ENCODE results near the gene LLGL2.

The LLGL2 gene

DNA sequence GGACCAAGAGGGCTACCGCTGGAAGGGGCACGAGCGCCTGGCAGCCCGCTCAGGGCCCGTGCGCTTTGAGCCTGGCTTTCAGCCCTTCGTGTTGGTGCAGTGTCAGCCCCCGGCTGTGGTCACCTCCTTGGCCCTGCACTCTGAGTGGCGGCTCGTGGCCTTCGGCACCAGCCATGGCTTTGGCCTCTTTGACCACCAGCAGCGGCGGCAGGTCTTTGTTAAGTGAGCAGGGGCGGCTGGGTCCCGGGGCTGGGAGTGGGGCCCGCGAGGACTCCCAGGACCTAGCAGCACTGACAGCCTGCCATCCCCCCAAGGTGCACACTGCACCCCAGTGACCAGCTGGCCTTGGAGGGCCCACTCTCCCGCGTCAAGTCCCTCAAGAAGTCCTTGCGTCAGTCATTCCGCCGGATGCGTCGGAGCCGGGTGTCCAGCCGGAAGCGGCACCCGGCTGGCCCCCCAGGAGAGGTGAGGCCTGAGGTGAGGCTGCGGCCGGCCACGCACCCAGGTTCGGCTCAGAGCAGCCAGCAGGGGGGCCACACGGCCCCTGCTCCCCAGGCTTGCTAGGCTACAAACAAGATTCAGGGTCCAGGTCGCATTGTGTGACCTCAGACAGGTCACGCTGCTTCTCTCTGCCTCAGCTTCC is 44.7 kb downstream of the LLGL2 start:
- no peak for TF ChIP-seq FOXA1 (IDR thresholded peaks at IDR 0.05)
- no peak for TF ChIP-seq CTBP1 (IDR thresholded peaks at IDR 0.05; ENCODE audit: borderline replicate concordance)
- no peak for TF ChIP-seq SP1 (IDR thresholded peaks at IDR 0.05)
- no peak for TF ChIP-seq SUZ12 (IDR thresholded peaks at IDR 0.05)
- no peak for TF ChIP-seq FOXK2 (IDR thresholded peaks at IDR 0.05)
- TF ChIP-seq ELF4 (IDR thresholded peaks at IDR 0.05), result no peak
- CTCF ChIA-PET, result no interaction called here
- POLR2A ChIA-PET, result no interaction called here
- no peak for DNase-seq (ENCODE audit: extremely low spot score)

DNA sequence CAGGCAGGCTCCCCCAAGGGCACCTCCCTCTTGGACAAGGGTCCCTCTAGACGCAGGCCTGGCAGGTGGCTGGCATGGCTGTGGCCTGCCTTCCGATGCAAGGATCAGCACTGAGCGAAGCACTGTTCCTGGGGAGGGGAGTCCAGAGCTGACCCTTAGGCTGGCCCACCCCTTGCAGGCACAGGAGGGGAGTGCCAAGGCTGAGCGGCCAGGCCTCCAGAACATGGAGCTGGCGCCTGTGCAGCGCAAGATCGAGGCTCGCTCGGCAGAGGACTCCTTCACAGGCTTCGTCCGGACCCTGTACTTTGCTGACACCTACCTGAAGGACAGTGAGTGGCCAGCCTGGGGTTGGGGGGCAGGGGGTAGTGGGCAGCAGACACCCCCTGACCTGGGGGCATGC is 45.3 kb downstream of the LLGL2 start:
- DNase-seq (ENCODE audit: extremely low spot score), result no peak
- ChIA-PET CTCF (no interaction called here), POLR2A (interaction anchor here (0.8 kb wide), 1 partner anchor 96 kb away, joined by 3 read pairs; the partner anchor contains the start of genes RECQL5 and SAP30BP)
- no peak for TF ChIP-seq FOXA1 (IDR thresholded peaks at IDR 0.05)
- no peak for TF ChIP-seq SP1 (IDR thresholded peaks at IDR 0.05)
- no peak for TF ChIP-seq BHLHE40 (IDR thresholded peaks at IDR 0.05; ENCODE audit: borderline replicate concordance)
- TF ChIP-seq ELF4 (IDR thresholded peaks at IDR 0.05), result no peak
- TF ChIP-seq, protein P1, sequence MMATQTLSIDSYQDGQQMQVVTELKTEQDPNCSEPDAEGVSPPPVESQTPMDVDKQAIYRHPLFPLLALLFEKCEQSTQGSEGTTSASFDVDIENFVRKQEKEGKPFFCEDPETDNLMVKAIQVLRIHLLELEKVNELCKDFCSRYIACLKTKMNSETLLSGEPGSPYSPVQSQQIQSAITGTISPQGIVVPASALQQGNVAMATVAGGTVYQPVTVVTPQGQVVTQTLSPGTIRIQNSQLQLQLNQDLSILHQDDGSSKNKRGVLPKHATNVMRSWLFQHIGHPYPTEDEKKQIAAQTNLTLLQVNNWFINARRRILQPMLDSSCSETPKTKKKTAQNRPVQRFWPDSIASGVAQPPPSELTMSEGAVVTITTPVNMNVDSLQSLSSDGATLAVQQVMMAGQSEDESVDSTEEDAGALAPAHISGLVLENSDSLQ (IDR thresholded peaks at IDR 0.05), result no peak
- TF ChIP-seq LEF1 (IDR thresholded peaks at IDR 0.05; ENCODE audit: borderline replicate concordance), result no peak
- no peak for TF ChIP-seq ARNT (IDR thresholded peaks at IDR 0.05)
- TF ChIP-seq CTBP1 (IDR thresholded peaks at IDR 0.05; ENCODE audit: borderline replicate concordance), result no peak
- no peak for TF ChIP-seq FOXM1 (IDR thresholded peaks at IDR 0.05; ENCODE audit: borderline replicate concordance)
- TF ChIP-seq NFRKB (IDR thresholded peaks at IDR 0.05), result no peak
- TF ChIP-seq L3MBTL2 (conservative IDR thresholded peaks at IDR 0.05), result no peak
- TF ChIP-seq FOXK2 (IDR thresholded peaks at IDR 0.05), result no peak
- no peak for TF ChIP-seq ZNF384 (IDR thresholded peaks at IDR 0.05)
- no peak for TF ChIP-seq TARDBP (IDR thresholded peaks at IDR 0.05)

DNA sequence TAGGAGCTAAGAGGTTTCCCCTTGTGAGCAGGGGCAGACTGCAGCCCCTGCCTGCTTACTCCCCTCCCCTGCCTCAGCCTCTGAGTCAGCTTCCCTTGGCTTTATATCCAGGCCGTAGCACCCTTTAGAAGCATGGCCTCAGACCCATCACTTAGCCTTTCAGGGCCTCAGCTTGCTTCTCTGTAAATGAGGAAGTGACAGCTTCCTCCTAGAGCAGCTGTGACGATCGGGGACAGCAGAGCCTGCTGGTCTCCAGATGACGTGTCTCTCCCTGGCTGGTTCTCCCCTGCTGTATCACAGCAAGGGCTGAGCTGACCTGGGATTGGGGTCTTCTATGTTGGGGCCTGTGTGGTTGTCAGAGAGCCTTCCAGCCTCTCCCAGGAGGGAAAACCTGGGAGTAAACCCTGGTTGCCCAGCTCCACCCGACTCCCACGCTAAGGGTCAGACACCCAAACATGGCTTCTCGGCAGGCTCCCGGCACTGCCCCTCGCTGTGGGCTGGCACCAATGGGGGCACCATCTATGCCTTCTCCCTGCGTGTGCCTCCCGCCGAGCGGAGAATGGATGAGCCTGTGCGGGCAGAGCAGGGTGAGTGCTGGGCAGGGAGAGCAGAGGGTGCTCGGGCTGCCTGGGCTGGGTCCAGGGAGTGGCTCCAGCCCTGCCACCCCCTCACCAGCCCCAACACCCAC is 45.8 kb downstream of the LLGL2 start:
- TF ChIP-seq CTBP1 (IDR thresholded peaks at IDR 0.05; ENCODE audit: borderline replicate concordance) (no peak), SP1 (IDR thresholded peaks at IDR 0.05) (no peak), FOXM1 (IDR thresholded peaks at IDR 0.05; ENCODE audit: borderline replicate concordance) (no peak), NFRKB (IDR thresholded peaks at IDR 0.05) (no peak), FOXA1 (IDR thresholded peaks at IDR 0.05) (no peak), BHLHE40 (IDR thresholded peaks at IDR 0.05; ENCODE audit: borderline replicate concordance) (no peak), HDGF (IDR thresholded peaks at IDR 0.05; ENCODE audit: borderline replicate concordance) (no peak), FOXK2 (IDR thresholded peaks at IDR 0.05) (no peak), SUZ12 (IDR thresholded peaks at IDR 0.05) (no peak)
- no peak for DNase-seq (ENCODE audit: extremely low spot score)
- CTCF ChIA-PET, result no interaction called here
- POLR2A ChIA-PET, result interaction anchor here (0.8 kb wide), 1 partner anchor 96 kb away, joined by 3 read pairs; the partner anchor contains the start of genes RECQL5 and SAP30BP

DNA sequence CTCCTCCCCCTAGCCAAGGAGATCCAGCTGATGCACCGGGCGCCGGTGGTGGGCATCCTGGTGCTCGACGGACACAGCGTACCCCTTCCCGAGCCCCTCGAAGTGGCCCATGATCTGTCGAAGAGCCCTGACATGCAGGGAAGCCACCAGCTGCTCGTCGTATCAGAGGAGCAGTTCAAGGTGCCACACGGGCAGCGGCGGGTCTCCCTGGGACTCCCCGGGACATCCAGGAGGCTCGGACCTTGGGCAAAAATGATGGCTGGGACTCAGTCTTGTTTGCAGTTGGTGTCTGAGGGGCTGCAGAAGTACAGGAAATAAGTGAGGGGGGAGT is 46.4 kb downstream of the LLGL2 start:
- no peak for DNase-seq (ENCODE audit: extremely low spot score)
- ChIA-PET CTCF (no interaction called here), POLR2A (no interaction called here)
- TF ChIP-seq HDGF (IDR thresholded peaks at IDR 0.05; ENCODE audit: borderline replicate concordance), result no peak
- TF ChIP-seq SUZ12 (IDR thresholded peaks at IDR 0.05), result no peak
- TF ChIP-seq LEF1 (IDR thresholded peaks at IDR 0.05; ENCODE audit: borderline replicate concordance), result no peak
- TF ChIP-seq, protein P1 (IDR thresholded peaks at IDR 0.05), result no peak
- TF ChIP-seq L3MBTL2 (conservative IDR thresholded peaks at IDR 0.05), result no peak
- no peak for TF ChIP-seq ZNF384 (IDR thresholded peaks at IDR 0.05)
- no peak for TF ChIP-seq BHLHE40 (IDR thresholded peaks at IDR 0.05; ENCODE audit: borderline replicate concordance)
- no peak for TF ChIP-seq CTBP1 (IDR thresholded peaks at IDR 0.05; ENCODE audit: borderline replicate concordance)
- TF ChIP-seq NFRKB (IDR thresholded peaks at IDR 0.05), result no peak
- no peak for TF ChIP-seq FOXK2 (IDR thresholded peaks at IDR 0.05)
- no peak for TF ChIP-seq ARNT (IDR thresholded peaks at IDR 0.05)
- no peak for TF ChIP-seq FOXM1 (IDR thresholded peaks at IDR 0.05; ENCODE audit: borderline replicate concordance)
- TF ChIP-seq TARDBP (IDR thresholded peaks at IDR 0.05), result no peak
- no peak for TF ChIP-seq SP1 (IDR thresholded peaks at IDR 0.05)
- TF ChIP-seq FOXA1 (IDR thresholded peaks at IDR 0.05), result no peak
- TF ChIP-seq ELF4 (IDR thresholded peaks at IDR 0.05), result no peak

DNA sequence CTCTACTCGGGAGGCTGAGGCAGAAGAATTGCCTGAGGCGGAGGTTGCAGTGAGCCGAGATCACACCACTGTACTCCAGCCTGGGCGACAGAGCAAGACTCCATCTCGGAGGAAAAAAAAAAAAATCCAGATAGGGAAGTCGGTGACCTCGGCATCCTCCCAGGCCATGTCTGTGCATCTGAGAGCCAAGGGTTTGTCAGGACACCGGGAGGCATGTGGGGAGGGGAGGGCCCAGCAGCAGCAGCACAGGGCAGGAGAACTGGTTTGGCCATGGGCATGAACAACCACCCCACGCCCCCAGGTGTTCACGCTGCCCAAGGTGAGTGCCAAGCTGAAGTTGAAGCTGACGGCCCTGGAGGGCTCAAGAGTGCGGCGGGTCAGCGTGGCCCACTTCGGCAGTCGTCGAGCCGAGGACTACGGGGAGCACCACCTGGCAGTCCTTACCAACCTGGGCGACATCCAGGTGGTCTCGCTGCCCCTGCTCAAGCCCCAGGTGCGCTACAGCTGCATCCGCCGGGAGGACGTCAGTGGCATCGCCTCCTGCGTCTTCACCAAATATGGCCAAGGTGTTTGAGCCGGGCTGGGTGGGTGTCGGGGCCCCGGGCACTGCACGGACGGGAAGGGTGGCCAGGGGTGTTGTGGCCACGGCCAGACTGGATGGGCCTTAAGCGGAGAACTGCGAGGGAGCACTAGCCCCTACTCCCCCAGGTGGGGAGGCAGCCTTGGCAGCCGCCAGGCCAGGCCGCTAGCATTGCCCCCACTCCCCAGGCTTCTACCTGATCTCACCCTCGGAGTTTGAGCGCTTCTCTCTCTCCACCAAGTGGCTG is 47.4 kb downstream of the LLGL2 start:
- TF ChIP-seq L3MBTL2 (conservative IDR thresholded peaks at IDR 0.05) (no peak), NFRKB (IDR thresholded peaks at IDR 0.05) (no peak), HDGF (IDR thresholded peaks at IDR 0.05; ENCODE audit: borderline replicate concordance) (no peak), TARDBP (IDR thresholded peaks at IDR 0.05) (no peak), SUZ12 (IDR thresholded peaks at IDR 0.05) (no peak), CTBP1 (IDR thresholded peaks at IDR 0.05; ENCODE audit: borderline replicate concordance) (no peak), ARNT (IDR thresholded peaks at IDR 0.05) (no peak), ELF4 (IDR thresholded peaks at IDR 0.05) (no peak), FOXK2 (IDR thresholded peaks at IDR 0.05) (no peak), FOXM1 (IDR thresholded peaks at IDR 0.05; ENCODE audit: borderline replicate concordance) (no peak), LEF1 (IDR thresholded peaks at IDR 0.05; ENCODE audit: borderline replicate concordance) (no peak), FOXA1 (IDR thresholded peaks at IDR 0.05) (no peak), SP1 (IDR thresholded peaks at IDR 0.05) (no peak), BHLHE40 (IDR thresholded peaks at IDR 0.05; ENCODE audit: borderline replicate concordance) (no peak), ZNF384 (IDR thresholded peaks at IDR 0.05) (no peak)
- TF ChIP-seq, protein P1 (IDR thresholded peaks at IDR 0.05), result no peak
- no peak for DNase-seq (ENCODE audit: extremely low spot score)
- ChIA-PET POLR2A (no interaction called here), CTCF (no interaction called here)

All from HEK293T (cell line).